Erythroblast (primary cell): ENCODE data around the gene NMUR1.

Experiments
- GATA1 ChIP-seq: IDR thresholded peaks from 2 replicates; pipeline ENCODE4 v1.6.1; 2011; ENCODE audit warnings: low read depth, mild to moderate bottlenecking, control low read depth, low read length, moderate library complexity
- POLR2A ChIP-seq: IDR thresholded peaks from 2 replicates; pipeline ENCODE4 v1.6.1; 2011; ENCODE audit warnings: mild to moderate bottlenecking, low read length

- TF ChIP-seq POLR2A = no peak
- no peak for TF ChIP-seq GATA1
These were observed 49.3 kb upstream of the NMUR1 start for GRCh38 chr2:231579560-231579959.
